NB4 (cell line): Measurements from ENCODE around the gene SESN1.

Experiments
- MYC ChIP-seq: IDR thresholded peaks from 2 replicates; pipeline ENCODE4 v1.6.1; 2011; ENCODE audit warnings: low read depth, low read length
- TF ChIP-seq, protein P1 (sequence below): IDR thresholded peaks from one replicate; pipeline ENCODE4 v1.5.1; 2012; ENCODE audit warnings: low read depth, low read length

DNA sequence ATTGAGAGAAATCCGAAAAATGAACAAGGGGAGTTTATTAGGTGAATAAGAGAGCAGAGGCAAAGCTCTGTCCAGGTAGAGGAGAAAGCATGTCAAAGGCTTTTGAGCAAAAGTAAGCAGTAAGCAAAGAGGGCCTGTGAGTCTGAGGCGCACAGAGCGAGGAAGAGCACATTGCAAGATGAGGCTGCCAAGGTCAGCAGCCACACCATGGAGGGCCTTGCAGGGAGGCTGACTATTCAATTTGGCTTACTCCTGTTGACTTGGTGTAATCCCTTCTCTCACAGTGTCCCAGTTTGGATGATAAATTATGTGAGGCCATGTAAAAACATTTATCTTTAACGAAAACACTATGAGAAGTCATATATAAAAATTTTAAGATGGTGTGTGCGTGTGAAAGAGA, 32.4 kb downstream of the SESN1 start:
- TF ChIP-seq, protein P1, sequence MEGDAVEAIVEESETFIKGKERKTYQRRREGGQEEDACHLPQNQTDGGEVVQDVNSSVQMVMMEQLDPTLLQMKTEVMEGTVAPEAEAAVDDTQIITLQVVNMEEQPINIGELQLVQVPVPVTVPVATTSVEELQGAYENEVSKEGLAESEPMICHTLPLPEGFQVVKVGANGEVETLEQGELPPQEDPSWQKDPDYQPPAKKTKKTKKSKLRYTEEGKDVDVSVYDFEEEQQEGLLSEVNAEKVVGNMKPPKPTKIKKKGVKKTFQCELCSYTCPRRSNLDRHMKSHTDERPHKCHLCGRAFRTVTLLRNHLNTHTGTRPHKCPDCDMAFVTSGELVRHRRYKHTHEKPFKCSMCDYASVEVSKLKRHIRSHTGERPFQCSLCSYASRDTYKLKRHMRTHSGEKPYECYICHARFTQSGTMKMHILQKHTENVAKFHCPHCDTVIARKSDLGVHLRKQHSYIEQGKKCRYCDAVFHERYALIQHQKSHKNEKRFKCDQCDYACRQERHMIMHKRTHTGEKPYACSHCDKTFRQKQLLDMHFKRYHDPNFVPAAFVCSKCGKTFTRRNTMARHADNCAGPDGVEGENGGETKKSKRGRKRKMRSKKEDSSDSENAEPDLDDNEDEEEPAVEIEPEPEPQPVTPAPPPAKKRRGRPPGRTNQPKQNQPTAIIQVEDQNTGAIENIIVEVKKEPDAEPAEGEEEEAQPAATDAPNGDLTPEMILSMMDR: no peak
- no peak for TF ChIP-seq MYC
